Kidney capillary endothelial cell (primary cell): Measurements from ENCODE around the gene CHD2.
A peak's percentile ranks its signal among the peaks of the same experiment; 100 is the strongest.

Experiments used
- DNase-seq: peaks from one replicate; pipeline ENCODE4 v3.0.0-alpha.2; 2018; ENCODE audit warnings: low spot score

The CHD2 gene

DNA sequence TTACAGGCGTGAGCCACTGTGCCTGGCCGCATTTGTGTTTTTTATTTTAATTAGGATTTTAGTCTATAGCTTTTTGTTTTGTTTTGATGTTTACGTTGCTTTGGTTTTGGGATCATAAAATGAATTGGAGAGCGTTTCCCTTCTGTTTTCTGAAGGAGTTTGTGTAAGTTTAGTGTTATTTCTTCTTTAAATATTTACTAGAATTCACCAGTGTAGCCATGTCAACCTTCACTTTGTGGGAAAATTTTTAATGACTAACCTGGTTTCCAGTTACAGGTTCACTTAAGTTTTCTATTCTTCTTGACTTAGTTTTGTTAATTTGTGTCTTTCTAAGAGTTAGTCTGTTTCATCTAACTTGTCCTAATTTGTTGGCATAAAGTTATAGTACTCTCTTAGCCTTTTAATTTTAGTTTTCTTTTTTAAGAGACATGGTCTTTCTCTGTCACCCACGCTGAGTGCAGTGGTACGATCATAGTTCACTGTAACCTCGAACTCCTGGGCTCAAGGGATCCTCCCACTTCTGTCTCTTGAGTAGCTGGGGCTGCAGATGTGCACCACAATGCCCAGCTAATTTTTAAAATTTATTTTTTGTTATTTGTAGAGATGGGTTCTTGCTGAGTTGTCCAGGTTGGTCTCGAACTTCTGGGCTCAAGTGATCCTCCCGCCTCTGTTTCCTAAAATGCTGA is 61.0 kb downstream of the CHD2 start:
- no peak for DNase-seq

DNA sequence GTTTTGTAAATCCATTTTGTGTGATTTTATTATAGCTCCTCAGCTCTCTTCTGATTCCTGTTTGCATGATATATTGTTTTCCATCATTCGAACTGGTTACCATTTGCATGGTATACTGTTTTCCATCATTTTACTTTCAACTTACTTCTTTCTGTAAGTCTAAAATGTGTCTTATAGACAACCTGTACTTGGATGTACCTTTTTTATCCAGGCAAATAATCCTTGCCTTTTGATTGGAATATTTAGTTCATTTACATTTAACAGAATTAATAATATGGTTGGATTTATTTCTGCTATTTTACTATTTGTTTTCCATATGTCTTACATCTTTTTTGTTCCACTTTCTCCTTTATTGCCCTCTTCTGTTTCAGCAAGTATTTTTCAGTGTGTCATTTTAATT is 62.8 kb downstream of the CHD2 start:
- DNase-seq, result no peak

DNA sequence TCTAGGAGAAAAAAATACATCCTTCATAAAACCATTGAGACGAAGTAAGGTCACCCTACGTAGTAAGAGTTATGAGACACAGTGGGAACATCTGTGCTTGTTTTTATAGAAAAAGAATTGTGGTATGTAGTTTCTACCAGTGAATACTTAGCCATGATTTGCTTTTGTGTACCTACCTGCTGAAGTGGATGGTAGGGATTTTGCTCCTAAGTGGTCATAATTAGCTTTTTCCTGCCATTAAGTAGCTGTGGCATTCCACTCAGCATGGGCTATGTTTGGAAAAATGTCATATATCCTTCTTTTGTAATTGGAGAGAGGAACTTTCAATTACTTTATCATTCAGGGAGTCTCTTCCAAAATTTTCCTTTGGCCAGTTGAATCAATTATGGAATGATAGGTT is 63.7 kb downstream of the CHD2 start:
- no peak for DNase-seq

DNA sequence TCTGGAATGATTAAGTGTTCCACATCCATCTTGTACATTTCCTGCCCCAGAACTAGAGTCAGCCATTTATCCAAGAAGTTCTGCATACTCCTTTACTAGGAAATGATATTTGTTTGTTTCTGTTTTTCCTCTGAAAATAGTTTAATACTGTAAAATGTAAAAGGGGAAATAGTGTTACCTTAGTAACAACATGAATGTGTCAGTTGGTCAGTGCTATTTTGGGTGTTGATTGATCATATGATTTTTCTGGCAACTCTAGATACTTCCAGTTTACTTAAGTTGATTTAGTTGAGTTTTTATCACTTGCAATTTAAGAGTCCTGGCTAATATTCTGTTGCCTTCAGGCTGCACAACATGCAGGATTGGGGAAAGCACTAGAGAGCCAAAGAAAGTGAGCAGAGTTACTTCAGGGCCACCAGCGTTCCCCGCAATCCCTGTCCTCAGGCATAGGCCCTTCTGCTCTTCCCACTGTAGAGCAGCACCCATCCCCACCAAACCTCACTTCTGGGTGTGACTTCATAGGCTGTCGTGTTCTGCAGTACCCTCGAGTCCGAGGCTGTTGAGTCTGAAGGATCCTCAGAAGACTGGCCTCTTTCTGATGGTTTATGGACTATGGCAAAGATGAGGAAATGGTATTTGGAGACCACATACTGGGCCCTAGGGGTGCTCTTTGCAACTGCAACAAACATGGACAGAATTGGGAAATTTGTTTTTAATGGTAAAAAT is 69.0 kb downstream of the CHD2 start:
- no peak for DNase-seq

DNA sequence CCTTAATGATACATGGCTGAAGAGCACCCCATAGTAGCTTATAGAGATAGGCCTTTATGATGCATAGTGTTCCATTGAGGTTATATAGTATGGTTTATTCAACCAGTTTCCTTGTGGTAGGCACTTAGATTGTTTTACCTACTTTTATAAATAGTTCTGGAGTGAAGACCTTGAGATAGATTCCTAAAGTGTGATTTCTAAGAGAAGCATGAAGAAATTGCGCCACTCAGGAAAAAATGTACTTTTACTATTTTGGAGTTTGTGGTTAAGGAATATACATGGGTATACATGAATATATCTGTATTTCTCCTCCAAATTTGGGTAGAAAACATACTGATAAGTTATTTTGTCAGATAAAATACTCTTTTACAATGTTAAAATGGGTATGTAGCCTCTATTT is 70.5 kb downstream of the CHD2 start:
- DNase-seq, result no peak

DNA sequence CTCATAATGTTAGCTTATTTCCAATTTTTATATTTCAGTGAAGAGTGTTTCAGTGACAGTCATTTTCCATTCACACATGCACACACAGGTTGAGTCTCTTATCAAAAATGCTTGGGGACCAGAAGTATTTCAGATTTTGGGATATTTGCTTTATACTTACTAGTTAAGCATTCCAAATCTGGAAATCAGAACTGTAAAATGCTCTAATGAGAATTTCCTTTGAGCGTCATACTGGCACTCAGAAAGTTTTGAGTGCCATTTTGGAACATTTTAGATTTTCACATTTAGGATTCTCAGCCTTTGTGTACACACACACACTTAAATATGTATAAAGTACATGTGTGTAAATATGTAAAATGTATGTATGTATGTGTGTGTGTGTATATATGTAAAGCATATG is 71.0 kb downstream of the CHD2 start:
- no peak for DNase-seq

DNA sequence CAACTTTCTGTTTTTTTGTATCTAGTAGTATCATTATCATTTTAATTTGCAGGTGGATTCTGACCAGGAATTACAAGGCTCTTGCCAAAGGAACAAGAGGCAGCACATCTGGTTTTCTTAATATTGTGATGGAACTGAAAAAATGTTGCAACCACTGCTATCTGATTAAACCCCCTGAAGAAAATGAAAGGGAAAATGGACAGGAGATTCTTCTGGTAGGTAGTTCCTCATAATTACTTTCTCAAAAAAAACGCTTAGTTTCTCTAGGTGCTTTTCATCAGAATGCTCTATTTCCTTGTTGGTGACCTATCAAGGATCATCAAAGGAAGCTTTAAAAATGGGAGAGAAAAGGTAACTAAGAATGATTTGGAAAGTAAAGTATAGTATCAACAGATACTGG is 71.6 kb downstream of the CHD2 start:
- no peak for DNase-seq

DNA sequence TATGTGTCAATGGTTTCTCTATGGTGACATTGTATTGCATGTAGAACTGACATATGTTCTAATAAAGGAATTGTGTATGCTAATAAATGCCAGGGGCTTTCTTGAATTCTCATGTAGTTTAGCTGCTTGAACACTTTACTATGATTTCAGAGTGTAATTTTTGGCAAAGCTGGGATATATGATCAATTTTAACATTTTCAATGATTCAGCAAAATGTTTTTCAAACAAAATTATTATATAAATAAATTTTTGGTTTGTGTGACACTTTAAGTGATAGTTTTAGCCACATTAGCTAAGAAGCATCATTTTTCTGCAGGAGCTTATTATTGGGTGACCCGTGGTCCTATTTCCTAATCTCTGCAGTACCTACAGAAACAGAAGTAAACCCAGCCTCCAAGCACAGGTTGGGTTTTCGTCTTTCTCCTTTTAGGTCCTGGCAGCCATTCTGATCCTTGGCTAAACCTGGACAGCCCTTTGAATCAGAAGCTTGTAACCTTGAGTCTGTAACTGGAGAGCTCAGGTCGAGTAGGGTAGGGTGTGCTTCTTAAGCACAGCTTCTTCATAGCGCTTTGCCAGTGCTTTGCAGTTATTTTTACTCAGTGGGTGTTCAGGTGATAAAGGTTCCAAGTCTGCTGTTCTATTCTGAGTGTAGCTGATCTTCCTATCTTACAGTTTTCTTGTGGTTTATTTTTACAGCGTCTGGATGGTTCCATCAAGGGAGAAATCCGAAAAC is 74.2 kb downstream of the CHD2 start:
- no peak for DNase-seq

DNA sequence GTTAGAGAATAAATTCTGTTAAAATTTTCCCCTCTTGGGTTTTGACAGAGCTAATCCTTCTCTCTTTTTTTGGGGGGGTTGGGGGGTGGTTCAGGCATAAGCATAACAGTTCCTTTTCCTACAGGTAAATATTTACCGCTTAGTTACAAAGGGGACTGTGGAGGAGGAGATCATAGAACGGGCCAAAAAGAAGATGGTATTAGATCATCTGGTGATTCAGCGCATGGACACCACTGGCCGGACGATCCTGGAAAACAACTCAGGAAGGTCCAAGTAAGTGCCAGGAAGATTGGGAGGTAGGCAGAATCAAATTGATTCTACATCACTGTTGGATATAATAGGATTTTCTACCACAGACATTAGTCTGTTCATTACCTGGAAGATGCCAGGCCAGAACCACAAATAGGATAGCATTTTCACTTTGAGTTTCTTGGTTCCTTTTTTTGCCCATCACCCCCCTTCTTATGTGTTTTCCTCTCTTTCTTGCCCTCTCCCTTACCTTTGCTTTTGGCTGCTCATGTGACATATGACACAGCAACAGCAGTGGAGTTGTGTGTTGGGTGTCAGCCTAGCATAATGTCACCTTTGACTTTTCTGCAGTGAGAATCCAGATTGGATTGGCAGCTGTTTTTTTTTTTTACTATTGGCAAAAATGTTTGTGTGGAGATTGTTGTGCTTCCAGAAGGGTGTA is 79.0 kb downstream of the CHD2 start:
- DNase-seq, result no peak

DNA sequence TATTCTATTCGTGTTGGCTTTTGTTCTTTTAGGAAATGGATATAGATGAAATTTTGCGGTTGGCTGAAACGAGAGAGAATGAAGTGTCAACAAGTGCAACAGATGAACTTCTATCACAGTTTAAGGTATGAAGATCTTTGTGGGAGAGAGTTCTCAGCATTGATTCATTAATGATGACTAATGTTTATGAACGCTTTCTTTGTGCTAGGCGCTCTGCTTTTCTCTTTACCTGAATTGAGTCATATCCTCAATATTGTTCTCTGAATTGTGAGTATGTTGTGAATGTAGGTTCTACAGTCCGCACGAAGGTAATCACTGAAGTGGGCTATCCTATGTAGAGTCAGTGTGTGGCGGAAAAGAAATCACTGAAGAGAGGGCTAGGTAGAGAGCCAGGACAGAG is 81.2 kb downstream of the CHD2 start:
- peak; percentile 49 for DNase-seq

DNA sequence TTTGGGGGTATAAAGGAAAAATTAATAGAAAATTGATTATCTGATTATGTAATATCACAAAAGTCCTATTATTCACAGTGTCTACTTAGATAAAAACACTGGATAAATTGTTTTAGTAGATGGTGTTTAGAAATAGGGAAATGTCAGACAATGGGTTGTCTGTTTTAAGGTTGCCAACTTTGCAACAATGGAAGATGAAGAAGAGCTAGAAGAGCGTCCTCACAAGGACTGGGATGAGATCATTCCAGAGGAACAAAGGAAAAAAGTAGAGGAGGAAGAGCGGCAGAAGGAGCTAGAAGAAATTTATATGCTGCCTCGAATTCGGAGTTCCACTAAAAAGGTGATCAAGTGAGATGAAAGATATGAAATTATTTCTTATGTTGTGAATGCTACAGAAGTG is 84.0 kb downstream of the CHD2 start:
- no peak for DNase-seq

DNA sequence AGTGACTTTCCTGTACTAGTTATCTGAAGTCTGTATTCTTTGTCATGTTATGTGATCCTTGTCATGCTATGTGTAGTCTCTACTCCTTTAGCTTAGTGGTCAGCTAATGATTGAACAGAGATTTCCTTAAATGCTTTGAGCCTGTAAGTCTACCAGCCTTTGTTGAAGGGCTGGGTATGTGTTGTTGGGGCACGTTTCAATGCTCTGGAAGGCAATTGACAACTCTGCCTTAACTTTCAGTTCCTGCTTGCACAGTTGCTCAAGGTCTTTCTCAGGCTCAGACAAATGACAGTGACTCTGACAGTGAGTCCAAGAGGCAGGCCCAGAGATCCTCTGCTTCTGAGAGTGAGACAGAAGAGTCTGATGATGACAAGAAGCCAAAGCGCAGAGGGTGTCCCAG is 89.3 kb downstream of the CHD2 start:
- DNase-seq, result no peak

DNA sequence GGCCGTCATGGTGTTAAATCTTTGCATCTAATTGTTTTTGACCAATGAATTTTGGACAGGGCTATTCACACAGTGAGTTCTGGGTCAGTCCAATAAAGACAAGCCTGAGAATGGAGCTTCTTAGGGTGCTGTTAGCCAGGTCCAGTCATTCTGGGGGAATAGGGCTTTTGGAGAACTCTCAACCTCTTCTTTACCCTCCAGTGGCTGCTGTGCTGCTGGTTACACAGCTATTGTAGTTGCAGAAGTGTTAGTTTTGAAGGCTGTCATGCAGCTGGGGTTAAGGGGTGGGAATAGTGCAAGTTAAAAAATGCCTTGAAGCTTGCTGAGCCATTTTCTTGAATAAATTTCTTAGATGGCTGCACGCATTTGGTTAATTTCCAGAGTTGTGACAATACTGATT is 89.9 kb downstream of the CHD2 start:
- DNase-seq, result no peak

DNA sequence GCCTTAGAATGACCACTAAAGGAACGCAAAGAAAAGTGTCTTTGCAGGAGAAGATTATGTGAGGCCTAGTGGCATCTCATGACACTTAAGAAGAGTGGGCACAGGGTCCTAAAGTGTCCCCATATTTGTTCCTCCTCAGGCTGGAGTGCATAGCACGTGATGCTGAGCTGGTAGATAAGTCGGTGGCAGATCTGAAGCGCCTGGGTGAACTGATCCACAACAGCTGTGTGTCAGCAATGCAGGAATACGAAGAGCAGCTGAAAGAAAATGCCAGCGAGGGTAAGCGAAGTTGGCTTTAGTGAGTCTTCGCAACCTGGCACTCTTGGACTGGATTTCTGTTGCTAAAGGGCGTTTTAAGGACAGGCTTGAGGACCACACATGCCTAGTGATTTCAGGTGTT is 92.6 kb downstream of the CHD2 start:
- DNase-seq, result no peak

DNA sequence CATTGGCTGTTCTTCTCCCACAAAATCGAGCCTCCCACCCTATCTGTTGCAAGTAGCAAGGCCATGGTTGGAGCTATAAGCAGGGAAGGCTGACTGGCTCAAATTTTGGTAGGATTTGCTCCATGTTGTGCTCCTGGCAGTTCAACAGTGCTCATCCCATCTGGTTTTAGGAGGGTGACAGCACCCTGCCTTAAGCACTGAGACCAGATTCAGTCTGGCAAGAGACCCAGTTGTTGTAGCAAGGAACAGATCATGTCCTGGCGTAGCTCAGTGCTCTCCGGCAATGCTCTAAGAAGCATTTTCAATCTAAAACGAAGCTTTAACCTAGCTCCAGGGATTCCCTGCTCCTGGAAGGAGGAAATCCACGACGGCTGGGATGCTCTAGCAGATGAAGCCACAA is 97.7 kb downstream of the CHD2 start:
- no peak for DNase-seq

DNA sequence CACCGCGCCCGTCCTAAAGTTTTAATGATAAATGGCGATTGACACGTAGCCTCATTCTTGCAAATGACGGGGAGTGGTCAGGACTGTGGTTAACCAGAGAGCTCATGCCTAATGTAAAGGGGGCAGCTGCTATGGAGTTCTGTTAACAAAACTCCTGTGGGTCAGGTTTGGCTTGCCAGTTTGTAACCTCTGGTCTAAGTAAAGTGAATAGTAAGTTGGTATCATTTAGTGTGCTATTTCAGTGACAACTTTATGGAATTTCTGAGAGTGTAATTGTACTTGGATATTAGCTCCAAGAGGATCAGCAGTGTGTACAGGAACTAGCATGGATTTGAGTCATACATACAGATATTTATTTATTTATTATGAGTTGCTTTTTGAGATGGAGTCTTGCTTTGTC is 101.0 kb downstream of the CHD2 start:
- no peak for DNase-seq

DNA sequence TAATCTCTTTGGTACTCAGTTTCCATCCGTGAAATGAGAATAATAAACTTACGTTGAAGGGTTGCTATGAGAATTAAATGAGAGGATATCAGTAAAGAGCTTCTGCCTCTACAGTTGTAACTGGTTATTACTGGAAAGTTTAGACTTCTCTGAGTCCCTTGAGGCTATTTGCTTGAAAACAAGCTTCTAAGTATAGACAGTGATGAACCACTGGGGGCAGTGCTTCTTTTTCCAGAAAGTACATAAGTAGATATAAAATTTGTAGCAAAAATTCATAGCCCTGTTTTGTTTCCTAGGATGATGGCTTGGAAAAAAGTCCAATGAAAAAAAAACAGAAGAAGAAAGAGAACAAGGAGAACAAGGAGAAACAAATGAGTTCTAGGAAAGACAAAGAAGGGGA is 101.8 kb downstream of the CHD2 start:
- DNase-seq, result no peak

DNA sequence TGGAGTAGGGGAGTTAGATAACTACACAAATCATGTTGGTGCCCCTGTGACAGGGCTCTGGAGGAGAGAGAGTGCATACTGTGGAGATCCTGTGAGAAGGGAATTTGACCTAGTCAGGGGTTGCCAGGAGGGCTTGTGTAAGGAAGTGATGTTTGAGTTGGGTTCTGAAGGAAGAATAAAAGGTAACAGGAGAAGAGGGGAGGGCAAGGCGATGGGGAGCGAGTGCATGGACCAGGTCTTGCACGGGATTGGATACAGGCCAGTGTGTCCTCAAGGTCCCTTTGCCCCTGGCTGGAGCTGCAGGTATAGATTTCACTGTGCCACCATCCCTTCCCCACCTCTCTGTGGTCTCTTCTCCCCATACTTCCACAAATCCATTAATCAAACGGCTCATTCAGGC is 105.0 kb downstream of the CHD2 start:
- DNase-seq, result no peak

DNA sequence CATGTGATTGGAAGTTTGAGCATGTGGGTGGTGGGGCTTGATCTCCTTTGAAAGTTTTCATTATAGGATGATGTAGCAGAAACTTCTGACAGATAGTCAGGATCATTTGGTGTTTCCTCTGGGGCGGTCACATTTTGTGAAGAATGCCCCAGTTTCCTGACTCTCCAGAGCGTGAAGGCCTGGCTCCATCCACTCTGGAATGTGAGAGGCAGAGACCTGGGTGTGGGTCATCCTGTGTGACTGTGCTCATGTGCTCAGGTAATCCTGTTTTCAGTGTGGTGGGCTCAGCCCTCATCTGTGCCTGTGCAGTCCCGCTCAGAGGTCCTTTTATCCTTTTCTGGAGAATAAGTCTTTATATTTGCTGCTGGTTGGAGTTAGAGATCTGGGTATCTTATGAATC is 107.9 kb downstream of the CHD2 start:
- DNase-seq, result no peak

DNA sequence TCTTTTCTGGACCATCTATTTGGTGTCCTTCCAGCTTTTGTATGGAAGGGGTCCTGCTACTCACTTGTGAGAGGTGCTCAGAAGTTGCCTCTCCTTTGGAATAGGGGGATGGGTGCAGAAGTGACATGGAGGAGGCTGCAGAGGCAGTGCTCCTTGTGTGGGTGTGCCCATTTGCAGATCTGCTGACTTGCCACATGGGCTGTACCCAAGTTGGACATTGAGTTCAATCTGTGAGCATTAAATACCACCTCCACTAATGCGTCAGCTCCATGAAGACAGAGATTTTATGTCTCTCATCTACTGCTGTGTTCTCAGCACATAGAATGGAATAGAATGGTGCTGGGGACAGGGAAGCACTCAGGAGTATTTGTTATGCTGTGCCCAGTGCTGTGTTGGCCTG is 112.7 kb downstream of the CHD2 start:
- no peak for DNase-seq

DNA sequence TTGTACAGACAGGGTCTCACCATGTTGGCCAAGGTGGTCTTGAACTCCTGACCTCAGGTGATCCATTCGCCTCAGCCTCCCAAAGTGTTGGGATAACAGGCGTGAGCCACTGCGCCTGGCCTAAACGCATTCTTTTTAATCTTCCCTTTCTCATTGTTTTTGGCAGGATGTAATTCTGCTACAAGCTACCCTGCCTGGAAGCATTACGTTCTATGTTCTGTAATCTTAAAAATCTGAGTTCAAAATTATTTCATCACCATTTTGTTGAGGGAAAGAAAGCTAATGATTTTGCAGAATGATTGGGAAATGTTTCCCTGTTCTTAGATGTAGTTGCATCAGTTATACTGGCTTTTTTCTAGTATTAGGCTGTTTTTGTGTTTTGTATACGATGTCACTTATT is 117.4 kb downstream of the CHD2 start:
- DNase-seq, result no peak

DNA sequence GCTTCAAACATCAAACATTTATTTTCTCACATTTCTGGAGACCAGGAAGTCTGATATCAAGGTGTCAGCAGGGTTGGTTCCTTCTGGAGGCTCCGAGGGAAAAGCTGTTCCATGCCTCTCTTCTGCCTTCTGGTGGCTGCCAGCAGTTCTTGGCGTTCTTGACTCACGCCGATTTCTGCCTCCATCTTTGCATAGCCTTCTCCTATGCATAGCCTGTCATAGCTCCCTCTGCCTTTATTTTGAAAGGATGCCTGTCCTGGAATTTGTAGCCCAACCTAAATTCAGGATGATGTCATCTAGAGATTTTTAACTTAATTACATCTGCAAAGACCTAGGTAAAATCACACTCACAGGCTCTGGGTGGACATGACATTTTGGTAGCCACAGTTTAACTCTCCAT is 118.5 kb downstream of the CHD2 start:
- no peak for DNase-seq

DNA sequence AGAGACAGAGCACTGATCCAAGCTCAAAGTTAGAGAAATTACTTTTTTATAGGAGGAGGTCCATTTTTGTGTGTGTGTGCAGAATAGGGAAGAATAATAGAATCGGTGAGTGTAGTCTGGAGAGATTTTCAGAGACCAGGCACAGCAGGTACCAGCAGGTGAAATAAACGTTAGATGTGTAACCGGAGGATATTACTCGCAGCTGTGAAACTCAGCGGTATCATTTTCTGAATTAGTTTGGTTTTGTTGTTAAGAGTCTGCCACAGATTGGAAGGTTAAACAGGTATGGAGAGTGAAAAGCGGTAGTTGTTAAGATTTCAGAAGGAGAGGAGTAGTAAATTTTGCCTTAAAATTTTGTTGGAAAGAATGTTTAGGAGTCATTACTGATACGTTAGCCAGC is 119.0 kb downstream of the CHD2 start:
- no peak for DNase-seq
